GM21576 (cell line): ENCODE measurements around the gene SLC25A24.
"Not testable (repeated sequence)": the region's sequence is repeated elsewhere in the genome, so short reads cannot be mapped to it uniquely, and the experiment has no call there.

Source experiments
- ATAC-seq: cut with Tn5 transposase; IDR thresholded peaks from one replicate; pipeline ENCODE4 v1.9.1; 2021; ENCODE audit warnings: mild to moderate bottlenecking, moderate library complexity; ENCODE audit not compliant: unreplicated experiment

SLC25A24 gene

GRCh38 chr1:108199201-108199691, 897 bp downstream of the SLC25A24 start:
- no peak for ATAC-seq

DNA sequence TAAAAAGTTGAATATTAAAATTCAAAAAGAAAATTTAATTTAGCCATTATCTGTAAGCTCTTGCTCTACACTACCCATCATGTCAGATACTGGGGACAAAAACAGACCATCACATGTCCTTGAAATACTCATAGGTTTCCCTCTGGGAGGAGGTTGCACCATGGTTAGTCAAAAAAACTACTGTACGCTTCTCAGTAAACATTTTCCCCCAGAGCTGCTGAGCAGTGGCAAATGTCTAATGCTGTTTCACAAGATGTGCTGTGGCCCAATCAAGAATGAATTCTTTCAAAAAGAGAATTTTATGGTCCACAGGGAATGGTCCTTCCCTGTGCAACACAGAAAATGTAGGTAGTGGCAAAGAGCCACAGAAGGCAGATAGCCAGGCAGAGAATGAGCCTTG, 6.1 kb downstream of the SLC25A24 start:
- no peak for ATAC-seq

DNA sequence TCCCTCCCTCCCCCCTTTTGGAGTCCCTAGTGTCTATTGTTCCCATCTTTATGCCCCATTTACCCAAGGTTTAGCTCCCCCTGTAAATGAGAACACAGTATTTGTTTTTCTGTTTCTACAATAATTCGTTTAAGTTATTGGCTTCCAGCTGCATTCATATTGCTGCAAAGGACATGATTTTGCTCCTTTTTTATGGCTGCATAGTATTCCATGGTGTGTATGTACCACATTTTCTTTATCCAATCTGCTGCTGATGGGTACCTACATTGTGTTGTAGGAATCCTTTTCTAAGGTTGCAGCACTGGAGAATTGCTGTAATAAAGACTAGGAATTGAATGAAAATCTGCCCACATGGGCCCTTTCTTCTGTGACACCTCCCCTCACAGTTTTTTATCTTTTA, 6.8 kb downstream of the SLC25A24 start:
- no peak for ATAC-seq

DNA sequence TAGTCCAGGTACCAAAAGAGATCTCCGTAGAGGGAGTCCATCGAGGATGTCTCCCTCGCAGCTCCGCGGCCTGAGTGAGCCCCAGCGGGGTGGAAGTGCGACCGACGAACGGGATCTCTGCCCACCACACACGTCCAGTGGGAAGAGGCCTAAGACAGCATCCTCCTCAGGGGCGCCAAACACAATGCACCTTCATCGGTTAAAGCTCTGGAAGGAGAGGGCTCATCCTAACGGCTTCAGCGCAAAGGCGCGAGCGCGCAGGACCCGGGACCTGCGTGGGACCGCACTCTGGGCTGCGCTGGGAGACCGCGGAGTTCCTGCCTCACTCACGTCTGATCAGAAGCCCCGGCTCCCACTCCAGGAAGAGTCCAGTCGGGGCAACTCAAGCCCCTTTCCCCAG, 7.6 kb downstream of the SLC25A24 start:
- no peak for ATAC-seq

GRCh38 chr1:108190686-108191416, 9.3 kb downstream of the SLC25A24 start:
- ATAC-seq: no peak

DNA sequence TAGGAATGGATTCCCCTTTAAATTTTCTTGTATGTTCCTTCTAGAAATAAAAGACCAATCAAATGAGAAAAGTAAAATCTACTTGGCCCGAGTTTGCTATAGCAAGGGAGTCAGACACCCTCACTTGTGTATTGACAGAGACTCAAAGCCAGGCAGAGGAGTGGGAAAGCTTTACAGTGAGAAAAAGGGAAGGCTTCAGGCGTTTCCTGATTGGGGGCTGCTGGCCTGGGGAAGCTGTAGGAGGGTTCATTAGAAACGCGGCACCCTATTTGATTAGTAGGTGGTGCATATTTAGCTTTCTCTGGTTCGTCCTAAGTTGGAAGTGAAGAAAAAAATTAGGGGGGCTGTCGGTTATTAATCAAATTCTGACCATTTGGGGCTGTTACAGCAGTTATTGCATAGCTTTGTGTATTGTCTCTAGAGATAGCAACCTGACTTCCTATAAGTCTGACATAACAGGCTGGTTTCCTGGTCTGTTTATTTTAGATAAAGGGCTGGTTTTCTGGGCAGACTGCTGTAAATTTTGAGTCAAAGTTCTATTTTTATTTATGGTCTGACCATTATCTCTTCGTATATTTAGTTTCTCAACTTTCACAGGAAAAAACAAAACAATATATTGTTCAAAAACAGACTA, 10.0 kb downstream of the SLC25A24 start:
- ATAC-seq: no peak

DNA sequence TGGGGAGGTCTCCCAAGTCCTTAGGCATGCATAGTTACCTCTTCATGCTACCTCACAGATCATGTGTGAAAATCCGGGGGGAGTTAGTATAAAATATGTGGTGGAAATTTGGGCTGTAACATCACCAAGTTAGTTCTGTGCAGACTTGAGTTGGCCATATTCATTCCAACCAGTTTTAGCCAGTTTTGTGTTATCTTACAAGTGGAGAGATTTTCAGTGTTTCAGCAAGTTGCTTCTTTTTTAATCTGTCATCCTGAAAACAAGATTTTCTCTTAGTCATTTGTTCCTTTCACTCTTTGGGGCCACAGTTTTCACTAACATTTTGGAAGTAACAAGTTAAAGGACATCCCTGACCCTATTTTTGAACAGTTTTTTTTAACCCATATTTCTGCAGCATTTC, 11.3 kb downstream of the SLC25A24 start:
- no peak for ATAC-seq

DNA sequence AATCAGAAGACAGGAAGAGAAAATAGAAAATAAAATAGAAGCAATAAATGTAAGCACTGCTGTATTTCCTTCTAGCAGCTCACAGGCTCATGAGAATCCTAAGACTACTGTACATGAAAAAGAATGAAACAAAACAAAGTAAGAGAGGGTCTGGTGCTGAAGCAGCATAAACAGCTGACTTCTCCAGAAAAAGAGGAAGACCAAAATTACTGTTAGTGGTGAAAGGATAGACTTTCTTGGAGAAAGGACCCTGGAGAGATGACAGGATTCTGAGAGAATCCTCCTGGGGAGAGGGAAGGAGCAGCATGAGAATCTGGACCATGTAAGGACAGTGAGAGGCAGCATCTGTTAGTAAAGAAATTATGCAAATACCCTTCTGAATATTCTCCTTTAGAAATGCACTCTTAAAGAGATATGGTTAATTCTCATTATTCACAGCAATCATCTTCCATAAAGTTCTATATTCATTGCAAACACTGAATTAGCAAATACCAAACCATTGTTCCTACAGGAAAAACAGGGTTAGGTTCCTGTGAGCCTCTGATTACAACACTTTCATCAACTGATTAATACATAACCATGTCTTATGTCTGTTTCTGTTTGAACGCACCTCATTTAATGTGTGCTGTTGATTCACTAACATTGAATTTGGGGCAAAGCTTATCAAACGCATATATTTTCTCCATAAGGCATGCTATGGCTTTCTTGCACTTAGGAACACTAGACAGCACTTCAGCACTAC, 17.0 kb downstream of the SLC25A24 start:
- ATAC-seq: no peak

DNA sequence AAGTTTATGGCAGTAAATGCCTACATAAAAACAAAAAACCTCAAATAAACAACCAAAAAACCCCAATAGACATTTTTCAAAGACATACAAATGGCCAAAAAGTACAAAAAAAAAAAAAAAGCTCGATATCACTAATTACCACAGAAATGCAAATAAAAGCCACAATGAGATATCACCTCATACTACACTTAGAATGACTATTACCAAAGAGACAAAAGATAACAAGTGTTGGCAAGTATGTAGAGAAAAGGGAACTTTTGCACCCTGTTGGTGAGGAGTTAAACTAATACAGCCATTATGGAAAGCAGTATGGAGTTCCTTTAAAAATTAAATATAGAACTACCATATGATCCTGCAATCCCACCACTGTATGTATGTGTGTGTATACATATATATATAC, 21.1 kb downstream of the SLC25A24 start:
- ATAC-seq: no peak

DNA sequence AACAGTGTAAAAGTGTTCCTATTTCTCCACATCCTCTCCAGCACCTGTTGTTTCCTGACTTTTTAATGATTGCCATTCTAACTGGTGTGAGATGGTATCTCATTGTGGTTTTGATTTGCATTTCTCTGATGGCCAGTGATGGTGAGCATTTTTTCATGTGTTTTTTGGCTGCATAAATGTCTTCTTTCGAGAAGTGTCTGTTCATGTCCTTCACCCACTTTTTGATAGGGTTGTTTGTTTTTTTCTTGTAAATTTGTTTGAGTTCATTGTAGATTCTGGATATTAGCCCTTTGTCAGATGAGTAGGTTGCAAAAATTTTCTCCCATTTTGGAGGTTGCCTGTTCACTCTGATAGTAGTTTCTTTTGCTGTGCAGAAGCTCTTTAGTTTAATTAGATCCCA, 37.7 kb downstream of the SLC25A24 start:
- ATAC-seq: not testable (repeated sequence)

DNA sequence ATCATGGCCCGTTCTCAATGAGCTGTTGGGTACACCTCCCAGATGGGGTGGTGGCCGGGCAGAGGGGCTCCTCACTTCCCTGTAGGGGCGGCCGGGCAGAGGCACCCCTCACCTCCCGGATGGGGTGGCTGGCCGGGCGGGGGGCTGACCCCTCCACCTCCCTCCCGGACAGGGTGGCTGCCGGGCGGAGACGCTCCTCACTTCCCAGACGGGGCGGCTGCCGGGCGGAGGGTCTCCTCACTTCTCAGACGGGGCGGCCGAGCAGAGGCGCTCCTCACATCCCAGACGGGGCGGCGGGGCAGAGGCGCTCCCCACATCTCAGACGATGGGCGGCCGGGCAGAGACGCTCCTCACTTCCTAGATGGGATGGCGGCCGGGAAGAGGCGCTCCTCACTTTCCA, 40.2 kb downstream of the SLC25A24 start:
- not testable (repeated sequence) for ATAC-seq

DNA sequence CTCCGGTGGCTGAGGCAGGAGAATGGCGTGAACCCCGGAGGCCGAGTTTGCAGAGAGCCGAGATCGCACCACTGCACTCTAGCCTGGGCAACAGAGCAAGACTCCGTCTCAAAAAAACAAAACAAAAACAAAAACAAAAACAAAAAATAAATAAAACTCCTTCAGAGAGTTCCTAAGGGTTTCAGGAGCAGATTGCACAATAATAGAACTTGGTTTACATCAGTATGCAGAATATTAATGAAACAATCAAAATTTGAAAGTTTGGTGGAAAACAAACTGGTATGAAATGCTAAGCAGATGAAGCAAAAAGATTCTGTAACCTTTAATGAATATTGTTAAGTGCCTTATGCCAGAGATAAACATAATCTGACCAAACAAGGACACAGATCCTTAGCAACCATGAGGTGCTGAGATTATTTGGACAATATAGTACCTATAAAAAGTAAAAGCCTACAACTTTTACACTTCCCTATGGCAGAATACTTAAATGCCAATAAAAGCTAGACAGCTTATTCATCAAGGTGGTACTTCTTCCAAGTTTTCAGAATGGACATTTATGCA, 41.2 kb downstream of the SLC25A24 start:
- ATAC-seq: no peak

DNA sequence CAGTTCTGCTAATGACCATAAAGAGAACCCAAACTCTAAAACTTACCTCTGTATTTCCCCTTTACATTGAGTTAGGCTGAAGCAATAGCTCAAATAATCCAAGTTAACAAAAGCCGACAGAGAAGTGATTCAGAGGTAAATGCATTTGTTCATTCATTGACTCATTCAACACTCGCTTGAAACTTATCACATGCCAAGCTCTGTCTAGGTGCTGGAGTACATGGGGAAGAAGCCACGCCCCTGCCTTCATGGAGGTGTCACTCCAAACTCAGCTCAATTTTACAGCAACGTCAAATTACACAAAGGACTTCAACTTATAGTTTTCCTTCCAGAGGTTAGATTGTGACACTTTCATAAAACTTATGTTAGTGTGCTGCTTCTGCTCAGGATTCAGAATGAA, 45.8 kb downstream of the SLC25A24 start:
- no peak for ATAC-seq

DNA sequence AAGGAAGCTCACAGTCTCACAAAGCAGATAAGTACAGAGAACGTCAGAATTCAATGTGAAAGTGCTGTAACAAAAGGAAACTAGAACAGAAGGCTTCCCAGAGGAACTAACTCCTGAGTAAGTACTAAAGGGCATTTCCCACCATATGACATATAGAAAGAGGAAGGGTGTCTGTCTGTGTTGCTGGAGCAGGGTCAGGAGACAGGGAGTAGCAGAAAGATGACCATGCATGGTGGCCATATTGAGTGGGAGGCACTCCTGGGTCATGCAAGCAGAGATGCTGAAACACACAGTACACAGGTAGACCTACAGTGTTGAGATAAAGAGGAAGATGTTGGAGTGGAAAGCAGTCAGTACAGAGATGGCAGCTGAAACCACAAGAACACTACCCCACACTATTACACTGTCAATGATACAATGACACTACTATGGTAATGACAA, 47.3 kb downstream of the SLC25A24 start:
- ATAC-seq: no peak

DNA sequence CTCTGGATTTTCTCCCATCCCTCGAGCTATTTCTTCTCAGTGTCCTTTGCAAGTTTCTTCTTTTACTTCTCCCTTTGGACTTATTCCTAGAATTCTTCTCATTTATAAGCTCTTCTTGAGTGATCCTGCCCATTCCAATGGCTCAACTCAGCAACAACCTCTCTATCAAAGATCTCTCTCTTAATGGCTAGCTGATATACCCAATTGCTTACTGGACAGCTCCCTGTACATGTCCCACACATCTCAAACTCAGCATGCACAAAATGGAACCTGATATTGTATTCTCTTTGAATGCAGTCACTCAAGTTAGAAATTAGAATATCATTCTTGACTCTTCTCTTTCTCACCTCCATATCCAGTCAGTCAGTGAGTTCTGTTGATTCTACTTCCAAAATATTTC, 48.6 kb downstream of the SLC25A24 start:
- ATAC-seq: no peak

DNA sequence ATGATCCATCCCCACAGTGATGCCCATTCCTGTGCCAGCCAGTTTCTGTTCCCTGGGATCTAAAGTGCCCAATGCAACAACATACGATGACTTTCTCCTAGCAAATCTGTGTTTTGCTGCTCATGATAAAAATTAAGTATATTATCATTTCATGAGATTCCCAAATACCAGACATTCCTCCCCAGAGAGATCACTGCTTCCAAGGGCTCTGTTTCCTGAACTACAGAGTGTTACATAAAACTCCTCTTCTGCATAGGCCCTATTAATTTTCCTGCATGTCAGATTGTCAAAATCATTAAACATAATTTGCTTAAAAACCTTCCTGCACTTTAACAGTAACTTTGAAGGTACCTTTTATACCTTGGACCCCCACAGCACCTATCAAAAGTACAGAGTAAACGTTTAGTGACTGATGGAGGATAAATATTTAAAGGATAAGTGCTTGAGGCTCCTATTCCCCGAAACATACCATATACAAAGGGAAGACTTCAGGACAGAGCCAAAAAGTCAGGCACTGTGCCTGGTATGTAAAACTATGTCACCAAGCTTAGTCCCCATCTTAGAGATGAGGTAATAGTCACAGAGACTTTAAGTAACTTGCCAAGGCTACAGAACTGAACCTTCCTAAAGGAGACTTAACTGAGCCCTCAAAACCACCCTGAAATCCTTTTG, 50.2 kb downstream of the SLC25A24 start:
- no peak for ATAC-seq

- ATAC-seq: not testable (repeated sequence)
These were observed 55.6 kb downstream of the SLC25A24 start for GRCh38 chr1:108144569-108144968.

DNA sequence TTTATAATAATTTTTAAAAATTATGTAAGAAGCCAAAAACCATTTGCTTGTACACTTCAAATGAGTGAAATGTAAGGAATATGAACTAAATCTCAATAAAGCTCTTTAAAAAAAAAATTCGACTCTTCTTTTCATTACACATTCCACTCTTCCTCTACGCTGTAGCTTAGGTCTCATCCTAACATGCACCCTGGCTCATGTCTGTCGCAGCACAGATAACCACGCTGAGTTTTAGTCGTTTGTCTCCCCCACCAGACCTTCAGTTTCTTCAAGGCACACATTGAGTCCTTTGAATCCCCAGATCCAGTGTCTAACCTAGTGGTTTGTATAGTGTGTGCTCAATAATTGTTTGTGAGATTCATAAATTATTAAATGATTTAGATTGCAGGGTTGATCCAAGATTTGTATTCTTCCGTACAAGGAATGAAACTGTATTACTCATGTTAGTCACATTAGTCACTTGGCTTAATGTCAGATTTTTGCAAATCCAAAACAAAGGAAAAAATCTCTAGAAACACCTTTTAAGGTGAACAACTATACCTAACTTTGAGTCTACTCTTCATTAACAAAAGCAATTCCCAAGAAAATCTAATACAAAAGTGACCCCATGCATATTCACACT, 57.3 kb downstream of the SLC25A24 start:
- ATAC-seq: no peak

GRCh38 chr1:108142258-108142657, 57.9 kb downstream of the SLC25A24 start:
- ATAC-seq: no peak

- ATAC-seq: no peak
These were observed 58.5 kb downstream of the SLC25A24 start for GRCh38 chr1:108141621-108142020.
